OCI-LY3 (cell line): ENCODE results near the gene ZNF280A.

Experiments
- CTCF ChIP-seq: fragments of 200-600, 300-600 bp; sonication (generic); IDR thresholded peaks from 2 replicates; pipeline ENCODE4 v1.5.1; 2014; ENCODE audit warnings: antibody characterized with exemption, low read length, low read depth
- EZH2phosphoT487 ChIP-seq: fragments of 200-600 bp; shearing (Covaris generic); IDR thresholded peaks from 2 replicates; pipeline ENCODE4 v1.6.1; 2018; ENCODE audit warnings: antibody characterized with exemption, mixed run types, low read depth

- TF ChIP-seq CTCF (no peak), EZH2phosphoT487 (no peak)
These were observed 13.8 kb upstream of the ZNF280A start for GRCh38 chr22:22533863-22534262.
